T1000 (cell line): ENCODE results near the gene NLK.
"Not testable (repeated sequence)": the region's sequence is repeated elsewhere in the genome, so short reads cannot be mapped to it uniquely, and the experiment has no call there.

Source experiments
- DNase-seq: peaks from one replicate; lab custom pipeline; 2025; ENCODE audit warnings: mixed read lengths; lab: John Stamatoyannopoulos, UW

Gene NLK

GRCh38 chr17:28159004-28159403, 116.5 kb downstream of the NLK start:
- no peak for DNase-seq

DNA sequence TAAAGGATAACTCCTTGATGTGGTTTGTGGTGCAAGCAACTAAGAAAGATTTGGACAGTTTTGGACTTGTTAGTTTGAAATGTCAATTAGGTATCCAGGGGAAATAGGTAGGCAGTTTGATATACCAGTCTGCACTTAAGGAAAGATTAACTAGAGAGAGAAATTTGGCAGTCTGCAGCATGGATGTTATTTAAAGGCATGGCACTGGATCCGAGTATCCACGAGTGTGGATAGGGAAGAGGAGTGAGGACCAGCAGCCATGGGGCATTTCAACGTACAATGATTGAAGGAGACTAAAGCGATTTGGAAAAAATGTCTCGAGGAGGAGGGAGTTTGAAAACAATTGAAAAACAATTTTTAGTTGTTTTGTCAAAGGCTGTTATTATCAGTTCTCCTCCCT, 117.4 kb downstream of the NLK start:
- DNase-seq: no peak

GRCh38 chr17:28160610-28161009, 118.1 kb downstream of the NLK start:
- DNase-seq: no peak

DNA sequence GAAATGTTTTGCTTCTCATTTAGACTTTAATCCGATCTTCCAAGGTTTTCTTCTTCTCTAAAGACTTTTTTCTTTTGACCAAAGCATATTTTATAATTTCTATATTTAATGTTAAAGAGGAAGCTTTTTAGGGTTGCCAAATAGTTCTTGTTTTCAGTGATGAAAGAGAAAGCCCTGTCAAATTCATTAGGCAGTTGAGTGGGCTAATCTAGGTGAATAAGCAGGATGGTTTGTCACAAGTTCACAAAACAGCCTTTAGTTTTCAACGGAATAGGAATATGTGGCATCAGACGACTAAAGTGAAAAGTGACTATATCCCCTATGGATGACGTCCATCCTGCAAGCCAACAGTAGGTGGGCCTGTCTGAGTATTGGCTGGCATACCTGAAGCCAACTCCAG, 118.8 kb downstream of the NLK start:
- no peak for DNase-seq

GRCh38 chr17:28166478-28166877, 124.0 kb downstream of the NLK start:
- no peak for DNase-seq

GRCh38 chr17:28169621-28170349, 127.3 kb downstream of the NLK start:
- DNase-seq: no peak

DNA sequence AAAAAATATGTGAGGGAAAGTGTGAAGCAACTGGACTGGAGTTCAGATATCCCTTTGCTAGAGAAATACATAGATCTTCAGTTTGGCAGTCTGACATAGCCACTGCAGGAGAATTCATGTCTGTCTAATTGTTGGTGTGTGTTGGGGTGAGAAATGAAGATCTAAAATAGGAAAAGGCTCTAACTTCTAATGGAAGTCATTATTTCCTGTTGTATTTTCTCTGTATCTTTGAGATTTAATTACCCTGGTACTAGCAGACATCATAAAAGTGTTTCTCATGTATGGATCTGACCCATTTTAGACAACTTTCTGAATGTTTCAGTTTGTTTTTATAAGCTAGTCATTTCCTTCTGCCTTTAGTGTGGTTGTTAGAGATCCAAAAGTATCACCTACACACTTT, 128.3 kb downstream of the NLK start:
- no peak for DNase-seq

- DNase-seq: no peak
Observed at GRCh38 chr17:28173031-28173561, 130.6 kb downstream of the NLK start.

DNA sequence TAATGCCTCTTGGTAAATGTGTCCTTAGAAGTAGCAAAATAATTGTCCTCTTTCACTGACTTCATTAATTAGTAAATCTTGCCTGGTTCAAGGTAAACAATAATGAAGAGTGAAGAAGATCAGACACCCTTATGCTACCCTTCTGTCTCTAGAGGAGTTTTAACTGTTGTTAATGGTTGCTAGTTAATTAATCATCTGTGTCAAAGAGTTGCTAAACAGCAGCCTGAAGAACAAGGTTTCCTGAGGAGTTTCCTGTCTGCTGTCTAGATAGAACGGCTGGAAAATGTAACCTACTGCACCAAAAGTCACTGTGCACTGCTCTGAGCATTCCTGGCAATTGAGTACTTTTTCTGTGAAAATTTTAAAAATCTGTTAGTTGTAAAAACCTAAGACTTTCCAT, 131.3 kb downstream of the NLK start:
- DNase-seq: no peak

DNA sequence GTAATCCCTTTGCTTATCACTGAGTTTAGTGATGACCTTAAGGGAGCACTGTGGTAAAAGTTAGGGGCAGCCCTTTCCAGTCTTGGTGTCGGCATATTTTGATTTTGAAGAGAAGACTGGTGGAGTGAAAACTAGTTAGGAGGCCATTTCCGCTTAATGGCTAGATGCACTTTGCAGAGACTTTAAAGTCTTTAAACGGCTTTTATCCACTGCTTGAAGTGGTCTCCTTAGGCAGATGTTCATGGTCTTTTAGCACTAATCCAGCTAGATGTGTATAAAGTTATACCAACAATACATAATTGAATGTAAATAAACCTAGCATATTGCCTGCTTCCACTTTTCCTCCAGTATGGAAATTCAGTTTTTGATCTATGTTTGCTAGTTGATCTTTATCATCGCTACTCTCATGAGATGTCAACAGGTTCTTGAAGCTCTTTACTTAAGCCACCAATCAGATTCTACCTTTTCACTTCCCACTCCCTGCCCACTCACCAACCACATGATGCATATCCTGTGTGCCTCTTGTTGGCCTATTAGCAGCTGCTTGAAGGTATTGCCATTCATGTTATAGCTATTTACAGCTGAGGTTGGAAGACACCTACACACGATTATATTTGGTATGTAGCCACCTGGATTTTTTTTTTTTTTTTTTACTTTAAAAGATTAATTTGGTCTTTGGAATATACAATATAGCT, 132.0 kb downstream of the NLK start:
- no peak for DNase-seq

- no peak for DNase-seq
Observed at GRCh38 chr17:28177351-28177750, 134.9 kb downstream of the NLK start.

GRCh38 chr17:28178800-28179199, 136.3 kb downstream of the NLK start:
- DNase-seq: no peak

DNA sequence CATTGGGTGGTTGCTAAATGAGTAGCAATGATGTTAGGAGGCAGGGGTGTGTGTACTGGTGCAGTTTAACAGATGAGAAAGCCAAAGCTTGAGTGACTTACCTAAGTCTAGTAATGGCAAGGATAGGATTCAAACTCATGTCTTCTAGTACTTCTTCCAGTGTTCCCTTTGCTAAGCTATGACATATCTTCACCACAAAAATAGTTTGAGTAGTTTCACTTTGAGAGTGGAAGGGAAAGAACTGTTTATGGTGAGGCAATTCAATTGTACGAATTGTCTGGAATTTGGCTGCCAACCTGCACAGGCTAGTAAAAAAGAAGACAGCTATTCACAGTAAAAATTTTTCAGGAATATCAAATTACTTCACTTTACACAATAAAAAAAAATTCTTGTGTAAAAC, 138.0 kb downstream of the NLK start:
- DNase-seq: no peak

DNA sequence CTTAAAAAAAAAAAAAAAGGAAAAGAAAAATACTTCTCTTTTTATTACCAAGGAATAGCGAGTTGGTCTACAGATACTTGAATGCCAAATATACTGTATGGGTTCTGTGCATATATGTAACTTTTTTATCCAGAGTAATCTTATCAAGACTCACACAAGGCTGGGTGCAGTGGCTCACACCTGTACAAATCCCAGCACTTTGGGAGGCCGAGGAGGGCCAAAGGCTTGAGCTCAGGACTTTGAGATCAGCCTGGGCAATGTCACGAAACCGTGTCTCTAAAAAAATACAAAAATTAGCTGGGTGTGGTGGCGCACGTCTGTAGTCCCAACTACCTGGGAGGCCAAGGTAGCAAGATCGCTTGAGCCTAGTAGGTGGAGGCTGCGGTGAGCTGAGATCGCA, 139.1 kb downstream of the NLK start:
- DNase-seq: no peak

- no peak for DNase-seq
Observed at GRCh38 chr17:28182559-28182958, 140.1 kb downstream of the NLK start.

DNA sequence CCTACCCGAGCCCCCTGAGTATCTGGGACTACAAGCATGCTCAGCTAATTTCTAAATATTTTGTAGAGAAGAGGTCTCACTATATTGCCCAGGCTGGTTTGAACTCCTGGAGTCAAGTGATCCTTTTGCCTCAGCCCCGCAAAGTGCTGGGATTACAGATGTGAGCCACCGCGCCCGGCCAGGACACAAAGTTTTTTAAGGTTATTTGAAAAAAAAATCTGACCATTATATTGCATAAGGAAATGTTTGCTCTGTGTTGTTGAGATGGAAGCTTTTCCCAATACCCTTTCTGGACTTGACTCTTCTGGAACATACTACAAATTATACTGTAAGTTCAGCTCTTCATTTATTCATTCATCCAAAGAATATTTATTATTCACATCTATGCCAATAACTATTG, 143.2 kb downstream of the NLK start:
- DNase-seq: no peak

- not testable (repeated sequence) for DNase-seq
Observed at GRCh38 chr17:28186472-28186871, 144.0 kb downstream of the NLK start.

GRCh38 chr17:28187931-28188330, 145.5 kb downstream of the NLK start:
- no peak for DNase-seq

GRCh38 chr17:28188841-28189263, 146.4 kb downstream of the NLK start:
- no peak for DNase-seq

GRCh38 chr17:28189667-28190066, 147.2 kb downstream of the NLK start:
- no peak for DNase-seq

DNA sequence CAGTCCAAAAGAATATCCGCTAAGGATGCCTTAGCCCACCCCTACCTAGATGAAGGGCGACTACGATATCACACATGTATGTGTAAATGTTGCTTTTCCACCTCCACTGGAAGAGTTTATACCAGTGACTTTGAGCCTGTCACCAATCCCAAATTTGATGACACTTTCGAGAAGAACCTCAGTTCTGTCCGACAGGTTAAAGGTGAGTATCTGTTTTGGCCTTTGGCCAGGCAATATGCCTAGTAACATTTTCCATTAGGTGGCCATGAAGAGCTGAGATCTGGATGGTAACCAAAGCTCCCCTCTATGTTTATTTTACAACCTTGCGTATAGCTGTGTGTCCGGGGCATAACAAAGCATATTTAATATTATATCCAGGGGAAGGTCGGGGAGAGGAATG, 148.5 kb downstream of the NLK start:
- DNase-seq: no peak

DNA sequence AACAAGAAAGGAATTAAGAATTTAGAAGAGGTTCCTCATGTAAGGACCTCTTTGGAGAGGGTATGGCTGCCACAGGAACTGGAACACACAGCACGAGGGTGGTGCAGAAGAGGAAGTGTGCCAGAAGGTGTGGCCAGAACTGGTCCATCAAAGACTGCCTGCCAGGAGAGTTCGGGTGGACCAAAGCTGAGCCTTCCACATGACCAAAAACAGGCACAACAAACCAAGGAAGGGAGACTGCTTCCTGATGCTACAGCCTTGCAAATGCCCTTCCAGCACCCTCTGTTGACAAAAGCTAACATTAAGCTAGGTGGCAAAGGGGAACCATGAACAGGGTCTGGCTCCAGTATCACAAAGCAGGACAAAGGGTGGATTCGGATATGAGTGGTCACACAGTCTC, 150.8 kb downstream of the NLK start:
- DNase-seq: no peak

DNA sequence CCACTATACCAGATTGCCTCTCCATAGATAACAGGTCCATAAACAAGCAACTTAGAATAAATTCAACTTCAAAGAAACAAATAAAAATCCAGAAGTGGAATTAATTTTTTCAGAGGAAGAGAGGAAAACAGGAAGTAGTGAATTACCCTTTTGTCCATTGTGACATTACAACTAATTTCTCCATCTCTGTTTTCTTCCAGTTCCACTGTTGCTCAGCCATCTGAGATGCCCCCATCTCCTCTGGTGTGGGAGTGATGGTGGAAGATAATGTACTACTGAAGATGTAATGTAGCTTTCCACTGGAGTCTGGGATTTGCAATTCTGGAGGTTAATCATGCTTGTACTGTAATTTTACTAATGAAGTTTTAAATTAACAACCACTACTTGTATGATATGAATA, 151.9 kb downstream of the NLK start:
- no peak for DNase-seq

- DNase-seq: no peak
Observed at GRCh38 chr17:28196636-28197035, 154.2 kb downstream of the NLK start.
